CD8-positive, alpha-beta memory T cell (primary cell): Measurements from ENCODE around the gene INIP. TPM values are rescaled to one million over a fixed set of nuclear protein-coding genes. Genes with fewer than 3 reads are reported as not detected.

Experiments
- CTCF ChIA-PET: fragments of 350-600 bp; sonication (Branson Sonifier 250); formaldehyde crosslinking; loops from one replicate; lab custom pipeline; 2021; ENCODE audit warnings: antibody characterized with exemption; lab: Charles Lee
- POLR2A ChIA-PET: fragments of 350-600 bp; sonication (Branson Sonifier 250); formaldehyde crosslinking; loops from one replicate; lab custom pipeline; 2021; ENCODE audit warnings: antibody characterized with exemption; lab: Charles Lee
- DNase-seq, 5 donors: peaks; one replicate each; pipeline versions ENCODE4 v3.0.0 to v3.0.0-alpha.2; 2020 to 2022; ENCODE audit warnings: mixed read lengths in 1 of 5
- H3K27ac ChIP-seq: one replicate; pipeline ENCODE4 v1.7.0; 2013; ENCODE audit warnings: low read depth, mild to moderate bottlenecking, low read length, moderate library complexity
- H3K27me3 ChIP-seq: 2 replicates; pipeline ENCODE4 v1.7.0; 2013; ENCODE audit warnings: low read length, mild to moderate bottlenecking; ENCODE audit not compliant: insufficient read depth, poor library complexity, severe bottlenecking
- H3K36me3 ChIP-seq: 2 replicates; pipeline ENCODE4 v1.7.0; 2013; ENCODE audit warnings: mild to moderate bottlenecking, low read length, moderate library complexity; ENCODE audit not compliant: insufficient read depth
- H3K4me1 ChIP-seq: 2 replicates; pipeline ENCODE4 v1.7.0; 2013; ENCODE audit warnings: mild to moderate bottlenecking, low read length, moderate library complexity; ENCODE audit not compliant: insufficient read depth
- H3K4me3 ChIP-seq: 2 replicates; pipeline ENCODE4 v1.7.0; 2013; ENCODE audit warnings: mild to moderate bottlenecking, low read length
- H3K9me3 ChIP-seq: 2 replicates; pipeline ENCODE4 v1.7.0; 2013; ENCODE audit warnings: mild to moderate bottlenecking, low read length
- H3K27ac Mint-ChIP-seq, 8 donors: one replicate each; pipeline ENCODE4 v1.8.0; 2020 to 2021; ENCODE audit warnings: mixed read lengths in 8 of 8, mild to moderate bottlenecking in 6 of 8, inconsistent platforms in 3 of 8, moderate library complexity in 3 of 8
- H3K27me3 Mint-ChIP-seq, 2 donors: one replicate each; pipeline ENCODE4 v1.8.0; 2020 to 2021; ENCODE audit warnings: mixed read lengths in 2 of 2, mild to moderate bottlenecking in 1 of 2, moderate library complexity in 1 of 2
- H3K36me3 Mint-ChIP-seq, 3 donors: one replicate each; pipeline ENCODE4 v1.8.0; 2020 to 2021; ENCODE audit warnings: mixed read lengths in 3 of 3, inconsistent platforms in 1 of 3, mild to moderate bottlenecking in 1 of 3
- H3K4me1 Mint-ChIP-seq, 3 donors: one replicate each; pipeline ENCODE4 v1.8.0; 2020 to 2021; ENCODE audit warnings: mixed read lengths in 3 of 3, inconsistent platforms in 1 of 3, mild to moderate bottlenecking in 1 of 3
- H3K4me3 Mint-ChIP-seq, 7 donors: one replicate each; pipeline ENCODE4 v1.8.0; 2020 to 2021; ENCODE audit warnings: mixed read lengths in 7 of 7, mild to moderate bottlenecking in 6 of 7, moderate library complexity in 4 of 7, inconsistent platforms in 2 of 7
- H3K9me3 Mint-ChIP-seq, 5 donors: one replicate each; pipeline ENCODE4 v1.8.0; 2020 to 2022; ENCODE audit warnings: mixed read lengths in 5 of 5, mild to moderate bottlenecking in 3 of 5, moderate library complexity in 2 of 5, inconsistent platforms in 1 of 5
- polyA plus RNA-seq: library from polyadenylated mRNA; unstranded; fragments of 300-500 nt; fragmentation: Illumina TruSeq; gene quantifications from one replicate; pipeline ENCODE4 v1.2.3, GENCODE V29; 2021
- total RNA-seq, 2 experiments: library from RNA; stranded (reverse); gene quantifications; one replicate each; pipeline ENCODE4 v1.2.3, GENCODE V29; 2021

The INIP gene
- total and polyA plus RNA-seq, 3 experiments from 2014 or later: 40.2 to 47.9 (median 44.9) TPM

GRCh38 chr9:112642126-112642525 lies 75.8 kb downstream of the INIP start:
- Mint-ChIP-seq H3K27ac (no peak overlapping the region), H3K4me3 (no peak overlapping the region), H3K9me3 (peaks cover 18 to 37% (median 26%) of the 10 kb centered on the region in 5 donors), H3K36me3 (peaks cover 14 to 66% (median 17%) of the 10 kb centered on the region in 3 donors), H3K27me3 (peaks cover 13 to 20% of the 10 kb centered on the region in 2 donors), H3K4me1 (no peaks in the 10 kb centered on the region)
- H3K27me3 ChIP-seq: no peaks in the 10 kb centered on the region
- CTCF ChIA-PET: no interaction called here
- POLR2A ChIA-PET: no interaction called here
- H3K36me3 ChIP-seq: no peaks in the 10 kb centered on the region
- no peak overlapping the region for H3K4me3 ChIP-seq
- no peaks in the 10 kb centered on the region for H3K4me1 ChIP-seq
- no peak overlapping the region for H3K27ac ChIP-seq
- H3K9me3 ChIP-seq: no peaks in the 10 kb centered on the region
- DNase-seq: no peak

- no peak overlapping the region for H3K4me3 Mint-ChIP-seq
Observed at GRCh38 chr9:112640311-112640710, 77.6 kb downstream of the INIP start.

More at GRCh38 chr9:112640311-112640710, 77.6 kb downstream of the INIP start:
- CTCF ChIA-PET: no interaction called here
- Histone ChIP-seq H3K36me3 (no peaks in the 10 kb centered on the region), H3K4me3 (no peak overlapping the region), H3K27me3 (no peaks in the 10 kb centered on the region), H3K9me3 (no peaks in the 10 kb centered on the region), H3K4me1 (no peaks in the 10 kb centered on the region), H3K27ac (no peak overlapping the region)
- peaks cover 5 to 52% (median 10%) of the 10 kb centered on the region in 3 donors for H3K36me3 Mint-ChIP-seq
- peaks cover 11 to 22% (median 18%) of the 10 kb centered on the region in 5 donors for H3K9me3 Mint-ChIP-seq
- H3K4me1 Mint-ChIP-seq: no peaks in the 10 kb centered on the region
- peaks cover 13 to 20% of the 10 kb centered on the region in 2 donors for H3K27me3 Mint-ChIP-seq
- DNase-seq: no peak
- H3K27ac Mint-ChIP-seq: no peak overlapping the region
- POLR2A ChIA-PET: no interaction called here

Other genes starting within 250 kb of the INIP start
- 1 to 10 TPM; 6.4 to 6.7 TPM for gene KIAA1958, start 231.3 kb downstream of the INIP start, total RNA-seq
- 2.4 TPM for gene KIAA1958, start 231.3 kb downstream of the INIP start, polyA plus RNA-seq
- 1 to 10 TPM; 3.3 to 3.7 TPM for gene SNX30, start 32.6 kb upstream of the INIP start, total RNA-seq
- 3.9 TPM for gene SNX30, start 32.6 kb upstream of the INIP start, polyA plus RNA-seq
- not detected for gene SLC46A2, start 172.8 kb upstream of the INIP start, total RNA-seq
- not detected for gene SLC46A2, start 172.8 kb upstream of the INIP start, polyA plus RNA-seq